Nephron progenitor cell (in vitro differentiated cells): Measurements from ENCODE around the gene C19orf12.
"Not testable (repeated sequence)": the region's sequence is repeated elsewhere in the genome, so short reads cannot be mapped to it uniquely, and the experiment has no call there.

Experiments
- DNase-seq: peaks from one replicate; pipeline ENCODE4 v3.0.0; 2021
- H3K27ac Mint-ChIP-seq: 2 replicates; pipeline ENCODE4 v1.8.0; 2021; ENCODE audit warnings: mild to moderate bottlenecking, moderate library complexity, mixed read lengths
- H3K27me3 Mint-ChIP-seq: 2 replicates; pipeline ENCODE4 v1.8.0; 2021; ENCODE audit warnings: mild to moderate bottlenecking, low read depth, mixed read lengths; ENCODE audit not compliant: poor library complexity
- H3K36me3 Mint-ChIP-seq: 2 replicates; pipeline ENCODE4 v1.8.0; 2021; ENCODE audit warnings: low read depth, mixed read lengths
- H3K4me1 Mint-ChIP-seq: 2 replicates; pipeline ENCODE4 v1.8.0; 2021; ENCODE audit warnings: mixed read lengths
- H3K4me3 Mint-ChIP-seq: 2 replicates; pipeline ENCODE4 v1.8.0; 2021; ENCODE audit warnings: mild to moderate bottlenecking, moderate library complexity, mixed read lengths
- H3K9me3 Mint-ChIP-seq: 2 replicates; pipeline ENCODE4 v1.8.0; 2021; ENCODE audit warnings: mild to moderate bottlenecking, moderate library complexity, mixed read lengths
- CTCF ChIP-seq: fragments of 200-600 bp; sonication (generic); IDR thresholded peaks from 2 replicates; pipeline ENCODE4 v1.5.0; 2021; ENCODE audit warnings: antibody characterized with exemption

Gene C19orf12

GRCh38 chr19:29711584-29712132, 3.4 kb downstream of the C19orf12 start:
- no peaks in the 10 kb centered on the region for H3K36me3 Mint-ChIP-seq
- TF ChIP-seq CTCF, result no peak

GRCh38 chr19:29709440-29709798, 5.6 kb downstream of the C19orf12 start:
- H3K36me3 Mint-ChIP-seq, H3K4me3 Mint-ChIP-seq, H3K27me3 Mint-ChIP-seq, DNase-seq, H3K27ac Mint-ChIP-seq, H3K9me3 Mint-ChIP-seq: not testable (repeated sequence)
- peaks cover 37% of the 10 kb centered on the region for H3K4me1 Mint-ChIP-seq

More at GRCh38 chr19:29711584-29712132, 3.4 kb downstream of the C19orf12 start:
- Mint-ChIP-seq H3K27me3 (no peaks in the 10 kb centered on the region), H3K27ac (no peak overlapping the region), H3K4me1 (peaks cover 54% of the 10 kb centered on the region), H3K9me3 (no peaks in the 10 kb centered on the region), H3K4me3 (no peak overlapping the region)
- no peak for DNase-seq

GRCh38 chr19:29708554-29709439, 6.3 kb downstream of the C19orf12 start:
- no peak for DNase-seq
- TF ChIP-seq CTCF, result no peak
- Mint-ChIP-seq H3K27ac (peak overlapping the region; percentile 39), H3K36me3 (peaks cover 7% of the 10 kb centered on the region), H3K27me3 (no peaks in the 10 kb centered on the region), H3K4me1 (peaks cover 31% of the 10 kb centered on the region), H3K4me3 (no peak overlapping the region), H3K9me3 (no peaks in the 10 kb centered on the region)

GRCh38 chr19:29706635-29707034, 8.4 kb downstream of the C19orf12 start:
- Mint-ChIP-seq H3K4me3 (no peak overlapping the region), H3K9me3 (no peaks in the 10 kb centered on the region), H3K27ac (no peak overlapping the region), H3K36me3 (peaks cover 11% of the 10 kb centered on the region), H3K4me1 (peaks cover 13% of the 10 kb centered on the region), H3K27me3 (no peaks in the 10 kb centered on the region)
- no peak for DNase-seq
- TF ChIP-seq CTCF, result no peak

- no peak overlapping the region for H3K27ac Mint-ChIP-seq
- TF ChIP-seq CTCF, result no peak
- H3K36me3 Mint-ChIP-seq, result peaks cover 12% of the 10 kb centered on the region
- H3K4me3 Mint-ChIP-seq, result no peak overlapping the region
- no peak for DNase-seq
- no peaks in the 10 kb centered on the region for H3K27me3 Mint-ChIP-seq
- H3K4me1 Mint-ChIP-seq, result peaks cover 13% of the 10 kb centered on the region
- H3K9me3 Mint-ChIP-seq, result no peaks in the 10 kb centered on the region
Observed at GRCh38 chr19:29705706-29706105, 9.4 kb downstream of the C19orf12 start.

- Mint-ChIP-seq H3K36me3 (peaks cover 12% of the 10 kb centered on the region), H3K9me3 (no peaks in the 10 kb centered on the region), H3K27ac (peak overlapping the region; percentile 77), H3K4me3 (no peak overlapping the region), H3K27me3 (peaks cover 2% of the 10 kb centered on the region), H3K4me1 (peaks cover 17% of the 10 kb centered on the region)
- no peak for TF ChIP-seq CTCF
- no peak for DNase-seq
Observed at GRCh38 chr19:29704562-29705558, 10.2 kb downstream of the C19orf12 start.
